Measurements from ENCODE around the gene BEX3.

BEX3 gene

DNA sequence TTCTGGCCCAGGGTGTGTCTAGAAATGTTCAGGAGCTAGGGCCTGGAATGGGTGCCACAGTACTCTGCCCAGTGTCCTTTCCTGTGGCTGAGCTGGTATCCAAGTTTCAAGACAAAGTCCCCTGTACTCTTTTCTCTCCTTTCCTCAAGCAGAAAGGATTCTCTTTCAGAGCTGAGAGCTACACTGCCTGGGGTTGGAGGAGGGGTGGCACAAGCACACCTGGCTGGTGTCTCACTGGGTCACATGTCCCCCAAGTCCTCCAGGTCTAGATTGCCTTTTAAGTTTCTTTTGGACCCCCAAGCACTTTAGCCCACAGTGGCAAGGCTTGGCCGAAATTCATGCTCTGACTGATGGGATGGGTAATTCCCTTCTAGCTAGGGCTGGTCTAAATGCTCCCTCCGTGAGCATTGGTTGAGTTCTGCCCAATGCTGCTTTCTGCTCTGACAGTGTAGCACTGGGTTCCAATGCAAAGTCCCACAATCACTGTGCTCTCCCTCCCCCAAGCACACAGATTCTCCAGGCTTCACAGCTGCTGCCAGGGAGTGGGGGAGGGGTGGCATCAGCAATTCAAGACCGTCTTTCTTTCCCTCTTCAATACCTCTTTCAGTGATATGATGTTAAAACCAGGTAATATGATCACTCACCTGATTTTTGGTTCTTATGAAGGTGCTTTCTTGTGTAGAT, 47.8 kb downstream of the BEX3 start:
- DNase-seq (ENCODE audit: low read depth in 2 of 2) = no peak
